Right atrium auricular region (tissue), 2 donors: ENCODE results near the gene CALB2. TPM values are rescaled to one million over a fixed set of nuclear protein-coding genes. Genes with fewer than 3 reads are reported as not detected.
A peak's percentile ranks its signal among the peaks of the same experiment; 100 is the strongest.

Experiments used
- DNase-seq: peaks from one replicate; pipeline ENCODE4 v3.0.0-alpha.2; 2019; ENCODE audit warnings: low spot score
- H3K27ac ChIP-seq, 2 donors: fragments of 200-600 bp; sonication (generic); 1 replicate in 1 of 2; 2 replicates in 1 of 2; pipeline ENCODE4 v1.5.1; 2016 to 2019
- H3K27me3 ChIP-seq, 2 donors: fragments of 200-600 bp; sonication (generic); one replicate each; pipeline versions ENCODE4 v1.5.1 to v1.6.0; 2017 to 2019
- H3K36me3 ChIP-seq: fragments of 200-600 bp; sonication (generic); one replicate; pipeline ENCODE4 v1.5.1; 2016
- H3K4me1 ChIP-seq, 2 donors: fragments of 200-600 bp; sonication (generic); one replicate each; pipeline versions ENCODE4 v1.5.1 to v1.6.0; 2017 to 2019
- H3K4me3 ChIP-seq, 2 donors: fragments of 200-600 bp; sonication (generic); 1 replicate in 1 of 2; 2 replicates in 1 of 2; pipeline ENCODE4 v1.5.1; 2017 to 2019; ENCODE audit warnings: mild to moderate bottlenecking in 1 of 2, moderate library complexity in 1 of 2
- H3K9me3 ChIP-seq, 2 donors: fragments of 200-600 bp; sonication (generic); one replicate each; pipeline ENCODE4 v1.5.1; 2019
- total RNA-seq, 2 donors: library from RNA; depleted of rRNA; stranded (reverse); fragments of >200 nt; gene quantifications; one replicate each; pipeline ENCODE4 v1.1.0, GENCODE V29; 2016
- TF ChIP-seq, protein P1 (sequence below), 2 donors: fragments of 200-600 bp; sonication (generic); IDR thresholded peaks; one replicate each; pipeline ENCODE4 v1.5.1; 2019; ENCODE audit warnings: antibody characterized with exemption in 2 of 2

Gene CALB2
- total RNA-seq, 2 donors from 2014 or later = 17.7 to 39.1 TPM

DNA sequence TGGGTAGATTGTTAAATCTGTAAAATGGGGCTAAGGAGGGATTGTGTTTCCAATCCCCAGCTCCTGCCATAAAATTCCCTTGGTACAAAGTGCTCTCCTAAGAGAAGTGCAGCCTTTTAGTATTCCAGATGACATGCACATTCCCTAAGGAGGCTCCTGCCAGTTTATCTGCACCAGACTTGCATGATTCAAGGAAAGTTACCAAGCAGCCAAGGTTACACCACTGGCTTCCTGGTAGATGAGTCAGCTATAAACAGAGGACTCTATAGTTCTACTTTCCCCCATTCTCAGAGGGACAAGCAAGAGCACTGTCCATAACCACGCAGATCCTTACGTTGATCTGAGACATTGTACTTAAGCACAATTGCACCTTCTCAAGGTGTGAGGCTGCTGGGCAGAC, 1.9 kb downstream of the CALB2 start:
- TF ChIP-seq, protein P1, sequence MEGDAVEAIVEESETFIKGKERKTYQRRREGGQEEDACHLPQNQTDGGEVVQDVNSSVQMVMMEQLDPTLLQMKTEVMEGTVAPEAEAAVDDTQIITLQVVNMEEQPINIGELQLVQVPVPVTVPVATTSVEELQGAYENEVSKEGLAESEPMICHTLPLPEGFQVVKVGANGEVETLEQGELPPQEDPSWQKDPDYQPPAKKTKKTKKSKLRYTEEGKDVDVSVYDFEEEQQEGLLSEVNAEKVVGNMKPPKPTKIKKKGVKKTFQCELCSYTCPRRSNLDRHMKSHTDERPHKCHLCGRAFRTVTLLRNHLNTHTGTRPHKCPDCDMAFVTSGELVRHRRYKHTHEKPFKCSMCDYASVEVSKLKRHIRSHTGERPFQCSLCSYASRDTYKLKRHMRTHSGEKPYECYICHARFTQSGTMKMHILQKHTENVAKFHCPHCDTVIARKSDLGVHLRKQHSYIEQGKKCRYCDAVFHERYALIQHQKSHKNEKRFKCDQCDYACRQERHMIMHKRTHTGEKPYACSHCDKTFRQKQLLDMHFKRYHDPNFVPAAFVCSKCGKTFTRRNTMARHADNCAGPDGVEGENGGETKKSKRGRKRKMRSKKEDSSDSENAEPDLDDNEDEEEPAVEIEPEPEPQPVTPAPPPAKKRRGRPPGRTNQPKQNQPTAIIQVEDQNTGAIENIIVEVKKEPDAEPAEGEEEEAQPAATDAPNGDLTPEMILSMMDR (IDR thresholded peaks at IDR 0.05) = no peak
- Histone ChIP-seq H3K9me3 (no peaks in the 10 kb centered on the region), H3K4me1 (peaks cover 0 to 12% of the 10 kb centered on the region in 2 donors), H3K4me3 (no peak overlapping the region), H3K36me3 (no peaks in the 10 kb centered on the region), H3K27me3 (no peaks in the 10 kb centered on the region), H3K27ac (no peak overlapping the region)
- no peak for DNase-seq

DNA sequence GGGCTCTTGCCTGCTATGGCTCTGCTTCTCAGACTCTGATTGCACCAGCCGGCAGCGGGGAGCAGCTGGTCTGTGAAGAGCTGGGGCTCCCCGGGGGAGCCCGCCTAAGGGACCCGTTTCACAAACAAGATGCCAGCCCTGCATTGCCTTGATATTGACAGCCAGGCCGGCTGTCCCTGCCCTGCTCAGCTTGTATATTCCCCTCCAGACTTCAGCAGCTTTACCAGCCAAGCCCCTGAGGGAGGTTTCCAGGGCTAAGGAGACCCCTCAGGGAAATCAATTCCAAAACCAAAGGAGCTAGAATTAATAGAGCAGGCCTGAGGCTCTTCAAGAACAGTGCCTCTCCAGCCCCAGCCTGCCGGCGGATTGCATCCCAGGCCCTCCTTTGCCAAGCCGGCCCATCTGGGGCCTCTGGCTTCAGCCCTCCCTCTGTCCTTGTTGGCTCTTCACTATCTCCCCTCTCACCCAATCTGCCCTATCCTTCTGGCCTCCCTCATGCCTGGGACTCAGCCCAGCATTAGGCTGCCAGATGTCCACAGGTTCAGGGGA, 5.7 kb downstream of the CALB2 start:
- no peaks in the 10 kb centered on the region for H3K27me3 ChIP-seq
- DNase-seq = no peak
- no peaks in the 10 kb centered on the region for H3K36me3 ChIP-seq
- H3K4me1 ChIP-seq = no peaks in the 10 kb centered on the region
- H3K27ac ChIP-seq = no peak overlapping the region
- H3K9me3 ChIP-seq = no peaks in the 10 kb centered on the region
- TF ChIP-seq, protein P1 (IDR thresholded peaks at IDR 0.05) = no peak
- no peak overlapping the region for H3K4me3 ChIP-seq

DNA sequence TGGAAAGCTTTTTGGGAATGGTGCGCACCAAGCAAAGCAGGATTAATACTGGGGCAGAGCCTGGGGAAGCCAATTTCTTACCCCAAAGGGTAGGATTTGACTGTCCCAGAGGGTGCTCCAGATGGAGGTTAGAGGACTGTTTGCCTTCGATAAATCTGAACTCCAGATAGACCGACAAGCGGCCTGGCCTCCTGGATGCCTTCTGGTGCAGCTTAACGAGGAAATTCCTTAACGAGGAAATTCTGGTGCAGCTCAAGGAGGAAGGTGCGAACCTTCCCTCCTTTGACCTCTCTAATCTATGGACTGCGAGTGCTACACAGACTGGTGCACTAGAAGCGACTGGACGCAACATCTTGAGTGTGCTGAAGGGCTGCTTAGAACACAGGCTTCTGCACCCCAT, 6.5 kb downstream of the CALB2 start:
- Histone ChIP-seq H3K4me3 (no peak overlapping the region), H3K4me1 (no peaks in the 10 kb centered on the region), H3K9me3 (no peaks in the 10 kb centered on the region), H3K36me3 (no peaks in the 10 kb centered on the region), H3K27ac (no peak overlapping the region), H3K27me3 (no peaks in the 10 kb centered on the region)
- TF ChIP-seq, protein P1 (IDR thresholded peaks at IDR 0.05) = no peak
- DNase-seq = no peak

DNA sequence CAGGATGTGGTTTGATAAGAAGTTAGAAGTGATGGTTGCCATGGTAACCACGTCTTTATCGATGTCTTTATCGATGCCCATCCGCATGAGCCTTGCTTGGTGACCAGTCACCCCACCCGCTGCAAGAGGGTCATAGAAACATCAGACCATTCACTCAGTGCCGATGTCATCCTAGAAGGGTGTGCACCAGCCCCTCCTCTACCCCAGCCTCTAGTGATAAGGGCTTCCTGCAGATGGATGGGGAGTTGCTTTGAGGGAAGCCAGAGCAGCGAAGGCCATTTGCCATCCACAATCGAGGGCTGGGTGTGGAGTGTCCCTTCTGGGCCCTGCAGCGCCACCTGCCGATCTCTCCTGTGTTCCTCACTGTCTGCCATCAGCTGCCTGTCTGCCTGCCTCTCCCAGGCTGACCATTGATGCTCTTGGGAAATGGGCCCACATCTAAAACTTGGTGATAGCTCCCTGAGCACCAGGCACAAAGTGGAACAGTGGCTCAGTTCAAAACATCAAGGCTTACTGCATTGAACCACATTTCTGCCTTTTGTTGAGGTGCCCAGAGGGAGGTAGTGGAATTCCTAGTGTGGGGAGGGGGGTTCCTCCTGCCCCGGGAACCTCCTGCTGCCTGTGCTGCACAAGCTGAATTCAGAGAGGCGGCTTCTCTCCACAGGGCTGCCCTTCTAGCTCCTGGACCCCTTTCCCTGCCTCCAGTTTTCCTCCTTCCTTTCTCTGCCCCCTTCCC, 8.9 kb downstream of the CALB2 start:
- H3K4me1 ChIP-seq = no peaks in the 10 kb centered on the region
- no peaks in the 10 kb centered on the region for H3K27me3 ChIP-seq
- no peaks in the 10 kb centered on the region for H3K36me3 ChIP-seq
- H3K27ac ChIP-seq = no peak overlapping the region
- no peak for DNase-seq
- H3K9me3 ChIP-seq = no peaks in the 10 kb centered on the region
- no peak overlapping the region for H3K4me3 ChIP-seq
- TF ChIP-seq, protein P1 (IDR thresholded peaks at IDR 0.05) = peak in 1 of 2 donors; percentile 32

DNA sequence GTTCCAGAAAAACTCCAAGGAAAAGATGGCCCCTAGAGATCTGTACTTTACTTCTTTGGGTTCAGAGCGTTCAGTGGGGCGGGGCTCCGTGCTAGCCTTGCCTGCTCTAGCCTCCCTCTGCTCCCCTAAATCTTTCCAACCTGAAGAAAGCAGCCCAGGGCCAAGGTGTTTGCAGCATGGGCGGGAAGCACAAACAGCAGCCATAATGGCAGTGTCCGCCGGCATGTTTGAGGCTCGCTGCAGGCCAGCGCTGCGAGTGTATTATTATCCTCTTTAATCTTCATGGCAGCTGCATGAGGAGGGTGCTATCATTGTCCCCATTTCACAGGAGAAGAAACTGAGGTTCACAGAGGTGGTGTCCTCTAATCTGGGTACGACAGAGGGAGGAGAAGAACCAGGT, 10.4 kb downstream of the CALB2 start:
- TF ChIP-seq, protein P1 (IDR thresholded peaks at IDR 0.05) = no peak
- H3K27me3 ChIP-seq = no peaks in the 10 kb centered on the region
- H3K36me3 ChIP-seq = no peaks in the 10 kb centered on the region
- H3K4me1 ChIP-seq = no peaks in the 10 kb centered on the region
- DNase-seq = no peak
- no peaks in the 10 kb centered on the region for H3K9me3 ChIP-seq
- no peak overlapping the region for H3K27ac ChIP-seq
- no peak overlapping the region for H3K4me3 ChIP-seq
